Osteoblast (primary cell): ENCODE results near the gene BANP. TPM values are rescaled to one million over a fixed set of nuclear protein-coding genes. Genes with fewer than 3 reads are reported as not detected.
"Not testable (repeated sequence)": the region's sequence is repeated elsewhere in the genome, so short reads cannot be mapped to it uniquely, and the experiment has no call there.

Experiments used
- DNase-seq: peaks from one replicate; pipeline ENCODE4 v3.0.0; 2011; ENCODE audit warnings: low spot score, mixed read lengths; ENCODE audit not compliant: insufficient read length; ENCODE audit errors: missing footprints
- H2AFZ ChIP-seq: 2 replicates; pipeline ENCODE4 v1.6.0; 2011; ENCODE audit warnings: mild to moderate bottlenecking, low read length
- H3K27ac ChIP-seq: 2 replicates; pipeline ENCODE4 v1.5.1; 2011; ENCODE audit warnings: mild to moderate bottlenecking, low read depth, low read length, moderate library complexity
- H3K27me3 ChIP-seq: 2 replicates; pipeline ENCODE4 v1.6.0; 2012; ENCODE audit warnings: mild to moderate bottlenecking, control low read depth, inconsistent platforms, low read length, moderate library complexity; ENCODE audit not compliant: insufficient read depth
- H3K36me3 ChIP-seq: 2 replicates; pipeline ENCODE4 v1.5.1; 2011; ENCODE audit warnings: mild to moderate bottlenecking, low read length, control low read depth, moderate library complexity; ENCODE audit not compliant: insufficient read depth
- H3K4me1 ChIP-seq: 2 replicates; pipeline ENCODE4 v1.5.1; 2011; ENCODE audit warnings: mild to moderate bottlenecking, low read length, control low read depth, moderate library complexity; ENCODE audit not compliant: insufficient read depth
- H3K4me2 ChIP-seq: 2 replicates; pipeline ENCODE4 v1.6.0; 2011; ENCODE audit warnings: mild to moderate bottlenecking, low read length; ENCODE audit not compliant: insufficient read depth
- H3K4me3 ChIP-seq: fragments of 200-600 bp; sonication (generic); 3 replicates; pipeline ENCODE4 v1.5.1; 2012; ENCODE audit warnings: mild to moderate bottlenecking, low read length, inconsistent platforms; ENCODE audit not compliant: insufficient read depth
- H3K79me2 ChIP-seq: 2 replicates; pipeline ENCODE4 v1.6.0; 2012; ENCODE audit warnings: mild to moderate bottlenecking, low read length, control low read depth, inconsistent platforms; ENCODE audit not compliant: insufficient read depth
- H3K9me3 ChIP-seq: 2 replicates; pipeline ENCODE4 v1.5.1; 2011; ENCODE audit warnings: low read depth, low read length, control low read depth
- H4K20me1 ChIP-seq: 2 replicates; pipeline ENCODE4 v1.6.0; 2012; ENCODE audit warnings: mild to moderate bottlenecking, low read length, control low read depth; ENCODE audit not compliant: insufficient read depth
- CTCF ChIP-seq: IDR thresholded peaks from 2 replicates; pipeline ENCODE4 v1.5.1; 2011; ENCODE audit warnings: mild to moderate bottlenecking, low read depth, low read length, moderate library complexity; ENCODE audit errors: extremely low read depth
- total RNA-seq: library from RNA; depleted of rRNA; stranded (reverse); fragments of >200 nt; gene quantifications from 2 replicates; pipeline ENCODE4 v1.2.3, GENCODE V29; 2012

Gene BANP
- total RNA-seq, 1 donor, result 23.5 TPM

GRCh38 chr16:88099563-88099890, 148.3 kb downstream of the BANP start:
- Histone ChIP-seq H3K4me1 (no peaks in the 10 kb centered on the region), H3K9me3 (peaks cover 2% of the 10 kb centered on the region), H3K27me3 (peaks cover 20% of the 10 kb centered on the region), H2AFZ (no peak overlapping the region), H3K4me3 (no peak overlapping the region), H4K20me1 (no peaks in the 10 kb centered on the region), H3K36me3 (no peaks in the 10 kb centered on the region), H3K79me2 (no peaks in the 10 kb centered on the region), H3K4me2 (no peak overlapping the region), H3K27ac (no peak overlapping the region)
- no peak for DNase-seq
- TF ChIP-seq CTCF, result no peak

- H3K27ac ChIP-seq, H3K4me2 ChIP-seq, H3K9me3 ChIP-seq, H3K4me3 ChIP-seq, DNase-seq, H3K36me3 ChIP-seq, H3K4me1 ChIP-seq, H2AFZ ChIP-seq, H4K20me1 ChIP-seq, H3K79me2 ChIP-seq: not testable (repeated sequence)
- H3K27me3 ChIP-seq, result peaks cover 20% of the 10 kb centered on the region
These were observed 148.7 kb downstream of the BANP start for GRCh38 chr16:88099956-88100355.

- H3K36me3 ChIP-seq, H3K4me2 ChIP-seq, H4K20me1 ChIP-seq, H3K4me1 ChIP-seq, H3K79me2 ChIP-seq, H3K4me3 ChIP-seq, DNase-seq, H3K9me3 ChIP-seq, H2AFZ ChIP-seq, H3K27ac ChIP-seq: not testable (repeated sequence)
- H3K27me3 ChIP-seq, result peaks cover 20% of the 10 kb centered on the region
These were observed 149.8 kb downstream of the BANP start for GRCh38 chr16:88100801-88101622.

- not testable (repeated sequence) for H3K4me2 ChIP-seq, H4K20me1 ChIP-seq, H2AFZ ChIP-seq, H3K27ac ChIP-seq, DNase-seq, H3K79me2 ChIP-seq, H3K36me3 ChIP-seq, H3K9me3 ChIP-seq, H3K4me1 ChIP-seq, H3K4me3 ChIP-seq
- peaks cover 20% of the 10 kb centered on the region for H3K27me3 ChIP-seq
These were observed 150.4 kb downstream of the BANP start for GRCh38 chr16:88101623-88102105.

- Histone ChIP-seq H3K27me3 (peaks cover 20% of the 10 kb centered on the region), H4K20me1 (no peaks in the 10 kb centered on the region), H3K36me3 (no peaks in the 10 kb centered on the region), H3K4me2 (no peak overlapping the region), H3K9me3 (no peaks in the 10 kb centered on the region), H3K4me1 (no peaks in the 10 kb centered on the region), H3K27ac (no peak overlapping the region), H3K79me2 (no peaks in the 10 kb centered on the region), H3K4me3 (no peak overlapping the region), H2AFZ (no peak overlapping the region)
- DNase-seq, result no peak
- TF ChIP-seq CTCF, result no peak
These were observed 151.4 kb downstream of the BANP start for GRCh38 chr16:88102597-88102996.
